ENCODE measurements around the gene APC2.
"Not testable (repeated sequence)": the region's sequence is repeated elsewhere in the genome, so short reads cannot be mapped to it uniquely, and the experiment has no call there.

The APC2 gene

DNA sequence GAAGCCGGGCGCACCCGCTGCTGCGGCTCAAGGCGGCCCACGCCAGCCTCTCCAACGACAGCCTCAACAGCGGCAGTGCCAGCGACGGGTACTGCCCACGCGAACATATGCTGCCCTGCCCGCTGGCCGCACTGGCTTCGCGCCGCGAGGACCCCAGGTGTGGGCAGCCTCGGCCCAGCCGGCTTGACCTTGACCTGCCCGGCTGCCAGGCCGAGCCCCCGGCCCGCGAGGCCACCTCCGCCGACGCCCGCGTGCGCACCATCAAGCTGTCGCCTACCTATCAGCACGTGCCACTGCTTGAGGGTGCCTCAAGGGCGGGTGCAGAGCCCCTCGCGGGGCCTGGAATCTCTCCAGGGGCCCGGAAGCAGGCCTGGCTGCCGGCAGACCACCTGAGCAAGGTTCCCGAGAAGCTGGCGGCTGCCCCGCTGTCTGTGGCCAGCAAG, 16.1 kb downstream of the APC2 start:
- DNase-seq (ENCODE audit: low read depth in 1 of 2, low spot score in 1 of 2) = no peak

DNA sequence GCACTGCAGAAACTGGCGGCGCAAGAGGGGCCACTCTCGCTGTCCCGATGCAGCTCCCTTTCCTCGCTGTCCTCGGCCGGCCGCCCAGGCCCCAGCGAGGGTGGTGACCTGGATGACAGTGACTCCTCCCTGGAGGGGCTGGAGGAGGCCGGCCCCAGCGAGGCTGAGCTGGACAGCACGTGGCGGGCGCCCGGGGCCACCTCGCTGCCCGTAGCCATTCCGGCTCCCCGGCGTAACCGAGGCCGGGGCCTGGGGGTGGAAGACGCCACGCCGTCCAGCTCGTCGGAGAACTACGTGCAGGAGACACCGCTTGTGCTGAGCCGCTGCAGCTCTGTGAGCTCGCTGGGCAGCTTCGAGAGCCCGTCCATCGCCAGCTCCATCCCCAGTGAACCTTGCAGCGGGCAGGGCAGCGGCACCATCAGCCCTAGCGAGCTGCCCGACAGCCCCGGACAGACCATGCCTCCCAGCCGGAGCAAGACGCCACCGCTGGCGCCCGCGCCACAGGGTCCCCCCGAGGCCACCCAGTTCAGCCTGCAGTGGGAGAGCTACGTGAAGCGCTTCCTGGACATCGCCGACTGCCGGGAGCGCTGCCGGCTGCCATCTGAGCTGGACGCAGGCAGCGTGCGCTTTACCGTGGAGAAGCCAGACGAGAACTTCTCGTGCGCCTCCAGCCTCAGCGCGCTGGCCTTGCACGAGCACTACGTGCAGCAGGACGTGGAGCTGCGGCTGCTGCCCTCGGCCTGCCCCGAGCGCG, 16.7 kb downstream of the APC2 start:
- no peak for DNase-seq (ENCODE audit: low read depth in 1 of 2, low spot score in 1 of 2)

DNA sequence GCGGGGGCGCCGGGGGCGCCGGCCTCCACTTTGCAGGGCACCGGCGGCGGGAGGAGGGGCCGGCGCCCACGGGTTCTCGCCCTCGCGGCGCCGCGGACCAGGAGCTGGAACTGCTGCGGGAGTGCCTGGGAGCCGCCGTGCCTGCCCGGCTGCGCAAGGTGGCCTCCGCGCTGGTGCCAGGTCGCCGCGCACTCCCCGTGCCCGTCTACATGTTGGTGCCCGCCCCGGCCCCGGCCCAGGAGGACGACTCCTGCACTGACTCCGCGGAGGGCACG, 17.2 kb downstream of the APC2 start:
- no peak for DNase-seq (ENCODE audit: low read depth in 1 of 2, low spot score in 1 of 2)

DNA sequence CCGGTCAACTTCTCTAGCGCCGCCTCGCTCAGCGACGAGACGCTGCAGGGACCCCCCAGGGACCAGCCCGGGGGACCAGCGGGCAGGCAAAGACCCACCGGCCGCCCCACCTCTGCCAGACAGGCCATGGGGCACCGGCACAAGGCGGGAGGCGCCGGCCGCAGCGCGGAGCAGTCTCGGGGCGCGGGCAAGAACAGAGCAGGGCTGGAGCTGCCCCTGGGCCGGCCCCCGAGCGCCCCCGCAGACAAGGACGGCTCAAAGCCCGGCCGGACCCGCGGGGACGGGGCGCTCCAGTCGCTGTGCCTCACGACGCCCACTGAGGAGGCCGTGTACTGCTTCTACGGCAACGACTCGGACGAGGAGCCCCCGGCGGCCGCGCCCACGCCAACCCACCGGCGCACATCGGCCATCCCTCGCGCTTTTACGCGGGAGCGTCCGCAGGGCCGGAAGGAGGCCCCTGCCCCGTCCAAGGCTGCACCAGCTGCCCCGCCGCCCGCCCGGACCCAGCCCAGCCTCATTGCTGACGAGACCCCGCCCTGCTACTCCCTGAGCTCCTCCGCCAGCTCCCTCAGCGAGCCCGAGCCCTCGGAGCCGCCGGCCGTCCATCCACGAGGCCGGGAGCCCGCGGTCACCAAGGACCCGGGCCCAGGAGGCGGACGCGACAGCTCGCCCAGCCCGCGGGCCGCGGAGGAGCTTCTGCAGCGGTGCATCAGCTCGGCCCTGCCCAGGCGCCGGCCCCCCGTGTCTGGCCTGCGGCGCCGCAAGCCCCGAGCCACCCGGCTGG, 17.8 kb downstream of the APC2 start:
- DNase-seq (ENCODE audit: low read depth in 1 of 2, low spot score in 1 of 2) = no peak

DNA sequence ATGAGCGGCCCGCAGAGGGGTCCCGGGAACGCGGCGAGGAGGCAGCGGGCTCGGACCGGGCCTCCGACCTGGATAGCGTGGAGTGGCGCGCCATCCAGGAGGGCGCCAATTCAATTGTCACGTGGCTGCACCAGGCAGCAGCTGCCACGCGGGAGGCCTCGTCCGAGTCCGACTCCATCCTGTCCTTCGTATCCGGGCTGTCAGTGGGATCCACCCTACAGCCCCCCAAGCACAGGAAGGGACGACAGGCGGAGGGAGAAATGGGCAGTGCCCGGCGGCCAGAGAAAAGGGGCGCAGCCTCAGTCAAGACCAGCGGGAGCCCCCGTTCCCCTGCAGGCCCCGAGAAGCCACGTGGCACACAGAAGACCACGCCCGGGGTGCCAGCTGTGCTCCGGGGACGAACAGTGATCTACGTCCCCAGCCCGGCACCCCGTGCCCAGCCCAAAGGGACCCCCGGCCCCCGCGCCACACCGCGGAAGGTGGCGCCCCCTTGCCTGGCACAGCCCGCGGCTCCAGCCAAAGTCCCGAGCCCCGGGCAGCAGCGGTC, 18.4 kb downstream of the APC2 start:
- no peak for DNase-seq (ENCODE audit: low read depth in 1 of 2, low spot score in 1 of 2)

DNA sequence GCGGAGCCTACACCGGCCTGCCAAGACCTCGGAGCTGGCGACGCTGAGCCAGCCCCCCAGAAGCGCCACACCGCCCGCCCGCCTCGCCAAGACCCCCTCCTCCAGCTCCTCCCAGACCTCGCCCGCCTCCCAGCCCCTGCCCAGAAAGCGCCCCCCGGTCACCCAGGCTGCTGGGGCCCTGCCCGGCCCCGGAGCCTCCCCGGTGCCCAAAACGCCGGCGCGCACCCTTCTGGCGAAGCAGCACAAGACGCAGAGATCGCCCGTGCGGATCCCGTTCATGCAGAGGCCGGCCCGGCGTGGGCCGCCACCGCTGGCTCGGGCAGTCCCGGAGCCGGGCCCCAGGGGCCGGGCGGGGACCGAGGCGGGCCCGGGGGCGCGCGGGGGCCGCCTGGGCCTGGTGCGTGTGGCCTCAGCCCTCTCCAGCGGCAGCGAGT, 18.9 kb downstream of the APC2 start:
- no peak for DNase-seq (ENCODE audit: low read depth in 1 of 2, low spot score in 1 of 2)

DNA sequence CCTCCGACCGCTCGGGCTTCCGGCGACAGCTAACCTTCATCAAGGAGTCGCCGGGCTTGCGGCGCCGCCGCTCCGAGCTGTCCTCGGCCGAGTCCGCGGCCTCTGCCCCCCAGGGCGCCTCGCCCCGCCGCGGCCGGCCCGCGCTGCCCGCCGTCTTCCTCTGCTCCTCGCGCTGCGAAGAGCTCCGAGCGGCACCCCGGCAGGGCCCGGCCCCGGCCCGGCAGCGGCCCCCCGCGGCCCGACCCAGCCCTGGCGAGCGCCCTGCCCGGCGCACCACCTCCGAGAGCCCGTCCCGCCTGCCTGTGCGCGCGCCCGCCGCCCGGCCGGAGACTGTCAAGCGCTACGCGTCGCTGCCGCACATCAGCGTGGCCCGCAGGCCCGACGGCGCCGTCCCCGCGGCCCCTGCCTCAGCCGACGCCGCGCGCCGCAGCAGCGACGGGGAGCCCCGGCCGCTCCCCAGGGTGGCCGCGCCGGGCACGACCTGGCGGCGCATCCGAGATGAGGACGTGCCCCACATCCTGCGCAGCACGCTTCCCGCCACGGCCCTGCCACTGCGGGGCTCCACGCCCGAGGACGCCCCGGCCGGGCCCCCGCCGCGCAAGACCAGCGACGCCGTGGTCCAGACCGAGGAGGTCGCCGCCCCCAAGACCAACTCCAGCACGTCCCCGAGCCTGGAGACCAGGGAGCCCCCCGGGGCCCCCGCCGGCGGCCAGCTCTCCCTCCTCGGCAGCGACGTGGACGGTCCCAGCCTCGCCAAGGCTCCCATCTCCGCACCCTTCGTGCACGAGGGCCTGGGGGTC, 19.5 kb downstream of the APC2 start:
- DNase-seq (ENCODE audit: low read depth in 1 of 2, low spot score in 1 of 2) = no peak

DNA sequence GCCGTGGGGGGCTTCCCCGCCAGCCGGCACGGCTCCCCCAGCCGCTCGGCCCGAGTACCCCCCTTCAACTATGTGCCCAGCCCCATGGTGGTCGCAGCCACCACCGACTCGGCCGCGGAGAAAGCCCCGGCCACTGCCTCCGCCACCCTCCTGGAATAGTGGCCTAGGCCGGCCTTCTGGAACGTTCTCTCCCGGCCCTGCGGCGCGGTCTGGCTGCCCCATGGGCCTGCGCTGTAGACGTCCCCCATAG, 20.1 kb downstream of the APC2 start:
- DNase-seq (ENCODE audit: low read depth in 1 of 2, low spot score in 1 of 2) = no peak

DNA sequence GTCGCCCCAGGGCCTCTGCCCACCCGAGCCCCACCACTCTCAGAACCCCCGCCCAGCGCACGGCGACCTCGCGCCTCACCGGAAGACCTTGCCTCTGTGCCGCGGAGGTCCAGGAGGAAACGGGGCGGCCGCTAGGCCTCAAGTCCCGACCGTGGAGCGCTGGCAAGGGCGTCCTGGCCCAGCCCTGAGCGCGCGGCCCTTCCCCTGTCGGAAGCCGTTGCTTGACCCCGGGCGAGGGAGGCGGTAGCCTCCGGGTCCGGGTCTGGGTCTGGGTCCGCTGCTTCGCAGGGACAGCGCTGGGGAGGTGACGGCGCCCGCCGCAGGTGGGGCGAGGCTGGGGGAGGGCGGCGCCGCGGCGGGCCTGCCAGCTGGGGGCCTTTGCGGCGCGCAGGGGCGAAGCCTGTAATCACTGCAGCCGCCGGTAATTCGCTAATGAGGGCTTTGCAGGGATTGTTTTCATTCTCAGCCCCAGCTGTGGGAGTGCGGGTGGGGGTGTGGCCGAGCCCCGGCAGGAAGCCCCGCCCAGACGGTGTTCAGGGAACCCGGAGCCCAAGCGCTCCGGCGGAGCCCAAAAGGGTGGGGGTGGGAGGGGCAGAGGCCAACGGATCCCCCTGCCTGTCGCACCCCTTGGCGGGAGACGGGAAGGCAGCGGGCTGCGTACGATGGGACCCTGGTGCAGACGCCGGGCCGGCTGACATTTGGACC, 20.5 kb downstream of the APC2 start:
- DNase-seq (ENCODE audit: low read depth in 1 of 2, low spot score in 1 of 2) = peak; percentile 52 to 59

DNA sequence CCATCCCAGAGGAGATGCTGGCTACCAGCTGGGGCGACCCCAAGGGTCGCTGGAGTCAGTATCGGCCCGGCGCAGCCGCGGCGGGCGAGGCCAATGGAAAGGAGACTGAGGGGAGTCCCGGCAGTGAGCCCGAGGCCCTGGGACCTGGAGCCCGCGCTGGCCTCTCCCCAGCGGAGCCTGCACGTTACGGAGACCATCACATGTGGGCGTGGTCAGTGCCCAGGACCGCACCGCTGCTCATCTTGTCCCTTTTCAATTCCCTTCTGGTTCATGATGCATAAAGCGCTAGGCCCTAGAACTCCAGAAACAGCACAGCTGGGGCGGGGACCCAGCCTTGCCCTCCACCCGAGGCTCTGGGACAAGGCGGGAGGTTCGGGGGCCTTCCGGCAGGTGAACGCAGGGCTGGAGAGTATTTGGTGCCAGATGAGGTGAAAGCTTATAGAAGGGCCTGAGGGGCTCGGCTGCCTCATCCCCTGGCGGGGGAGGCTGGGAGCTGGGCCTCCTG, 21.1 kb downstream of the APC2 start:
- DNase-seq (ENCODE audit: low read depth in 1 of 2, low spot score in 1 of 2) = no peak

DNA sequence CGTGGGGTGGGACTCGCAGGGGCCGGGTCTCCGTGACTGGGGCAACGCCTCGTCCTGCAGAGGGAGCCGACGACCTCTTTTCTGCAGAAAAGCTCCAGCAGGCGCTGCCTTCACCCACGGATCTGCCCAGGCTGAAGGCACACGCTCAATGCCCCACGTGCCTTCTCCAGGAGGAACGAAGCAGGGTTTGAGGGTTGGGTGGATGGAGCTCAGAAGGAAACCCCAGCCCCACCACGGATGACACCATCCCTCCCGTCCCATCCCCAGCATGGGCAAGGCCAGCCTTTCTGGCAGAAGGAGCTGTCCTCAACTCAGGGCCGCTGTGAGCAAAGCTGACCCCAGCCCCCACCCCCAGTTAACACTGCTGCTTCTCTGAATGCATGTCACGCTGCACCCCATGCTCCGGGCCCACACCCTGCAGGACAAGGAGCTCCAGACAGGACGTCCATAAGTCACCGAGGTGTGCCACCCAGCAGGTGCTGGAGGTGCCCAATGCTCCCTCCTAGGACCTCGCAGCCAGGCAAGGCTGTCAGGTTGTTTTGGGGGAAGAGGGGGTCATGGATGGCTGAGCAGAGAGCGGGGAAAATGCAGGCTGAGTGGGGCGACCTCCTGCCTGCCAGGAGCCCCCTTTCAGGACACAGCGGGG, 21.7 kb downstream of the APC2 start:
- no peak for DNase-seq (ENCODE audit: low read depth in 1 of 2, low spot score in 1 of 2)

DNA sequence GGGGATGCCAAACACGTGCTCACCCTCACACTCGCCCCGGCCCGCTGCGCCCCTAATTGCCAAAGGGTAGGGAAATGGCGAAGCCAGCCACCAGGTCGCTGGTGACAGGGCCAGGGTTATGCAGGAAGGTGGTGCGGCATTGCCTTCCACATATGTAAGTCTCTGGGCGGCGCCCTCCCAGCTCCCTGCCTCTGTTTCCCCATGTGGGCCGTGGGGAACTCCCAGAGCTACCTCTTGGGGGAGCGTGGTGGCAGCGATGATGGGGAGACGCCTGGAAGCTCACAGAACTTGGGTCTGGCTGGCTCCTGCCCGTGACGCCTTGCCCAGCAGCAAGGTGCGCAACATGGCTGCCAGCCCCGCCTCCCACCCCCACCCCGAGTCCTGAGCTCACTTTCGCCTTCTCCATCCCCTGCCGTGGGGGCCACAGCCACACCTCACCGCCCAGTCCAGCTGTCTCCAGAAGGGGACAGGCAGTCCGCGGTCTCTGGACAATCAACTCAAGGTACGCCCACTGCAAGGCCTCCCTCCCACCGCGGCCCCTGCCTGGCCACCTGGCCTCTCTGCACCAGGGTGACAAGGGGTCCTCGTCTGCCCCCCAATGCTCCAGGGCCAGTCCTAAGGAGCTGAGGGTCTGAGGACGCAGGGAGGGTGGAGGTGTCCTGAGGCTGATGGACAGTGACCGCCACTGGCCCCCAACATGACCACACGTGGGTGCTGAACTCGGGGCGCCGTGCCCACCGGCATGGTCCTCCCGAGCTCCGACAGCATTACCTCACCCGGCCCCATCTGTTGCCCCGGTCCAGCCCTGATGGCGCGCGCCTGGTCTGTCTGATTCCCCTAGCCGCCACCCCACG, 22.5 kb downstream of the APC2 start:
- no peak for DNase-seq (ENCODE audit: low read depth in 1 of 2, low spot score in 1 of 2)

DNA sequence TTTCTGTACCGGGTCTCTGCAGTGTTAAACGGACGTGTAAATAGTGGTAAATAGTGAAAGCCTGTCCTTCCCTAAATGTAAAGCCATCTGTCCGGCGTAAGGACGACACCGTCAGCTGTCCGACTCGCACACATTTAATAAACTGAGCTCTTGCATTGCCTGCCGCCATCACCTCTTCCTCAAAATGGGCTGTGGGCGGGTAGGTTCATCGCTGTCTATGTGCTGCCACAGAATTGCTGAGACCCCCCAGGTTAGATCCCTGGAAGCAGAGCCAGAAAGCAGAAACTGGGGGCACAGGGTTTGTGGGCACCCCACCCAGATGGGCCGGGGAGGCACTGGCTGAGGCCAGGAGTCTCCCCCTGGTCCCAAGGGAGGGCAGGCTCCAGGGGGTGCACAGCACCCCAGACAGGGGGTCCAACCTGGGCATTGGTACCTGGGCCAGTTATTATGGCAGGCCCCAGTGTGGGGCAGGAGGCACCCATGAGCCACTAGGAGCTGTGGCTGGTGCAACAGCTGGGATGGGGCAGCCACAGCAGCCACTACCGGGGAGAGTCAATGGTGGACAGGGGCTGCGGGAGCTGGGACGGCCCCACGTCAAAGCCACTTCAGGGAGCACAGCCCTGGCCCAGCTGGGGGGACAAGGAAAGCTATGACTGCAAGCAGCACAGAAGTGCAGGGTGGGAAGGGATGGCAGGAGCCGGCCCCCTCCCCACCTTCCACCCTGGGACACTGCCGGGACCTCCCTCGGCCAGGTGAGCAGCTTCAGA, 23.3 kb downstream of the APC2 start:
- no peak for DNase-seq (ENCODE audit: low read depth in 1 of 2, low spot score in 1 of 2)

DNA sequence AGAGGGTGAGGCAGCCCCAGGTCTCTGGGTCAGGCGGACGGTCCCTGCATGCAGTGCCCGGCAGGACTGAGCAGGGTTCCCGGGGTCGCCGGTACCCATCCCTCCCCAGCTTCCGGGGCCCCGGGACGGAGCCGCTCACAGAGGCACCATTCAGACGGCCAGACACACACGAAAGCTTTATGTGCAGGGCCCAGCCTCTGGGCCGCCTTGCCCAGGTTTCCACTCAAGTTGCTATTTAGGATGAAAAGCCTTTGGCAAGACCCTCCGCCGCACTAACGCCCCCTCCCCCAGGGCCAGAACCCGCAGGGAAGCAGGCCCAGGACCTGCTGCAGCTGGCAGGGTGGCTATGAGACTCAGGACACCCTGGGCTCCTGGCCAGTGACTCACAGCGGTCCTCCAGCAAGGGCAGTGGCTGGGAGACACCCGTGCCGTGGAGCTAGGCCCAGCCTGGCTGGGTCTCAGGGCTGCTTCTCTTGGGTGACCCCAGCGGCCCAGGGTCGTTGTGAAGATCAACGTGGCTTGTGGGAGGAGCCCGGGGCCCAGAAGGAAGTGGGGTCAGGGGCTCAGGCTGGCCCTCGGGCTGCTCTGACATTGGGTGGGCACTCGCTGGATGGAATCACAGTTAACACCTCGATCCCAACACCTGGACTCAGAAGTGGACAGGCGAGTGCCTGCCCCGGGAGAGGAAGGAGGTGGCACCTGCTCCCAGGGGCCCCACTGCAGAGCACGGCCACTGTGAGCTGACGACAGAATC, 24.3 kb downstream of the APC2 start:
- DNase-seq (ENCODE audit: low read depth in 1 of 2, low spot score in 1 of 2) = no peak

DNA sequence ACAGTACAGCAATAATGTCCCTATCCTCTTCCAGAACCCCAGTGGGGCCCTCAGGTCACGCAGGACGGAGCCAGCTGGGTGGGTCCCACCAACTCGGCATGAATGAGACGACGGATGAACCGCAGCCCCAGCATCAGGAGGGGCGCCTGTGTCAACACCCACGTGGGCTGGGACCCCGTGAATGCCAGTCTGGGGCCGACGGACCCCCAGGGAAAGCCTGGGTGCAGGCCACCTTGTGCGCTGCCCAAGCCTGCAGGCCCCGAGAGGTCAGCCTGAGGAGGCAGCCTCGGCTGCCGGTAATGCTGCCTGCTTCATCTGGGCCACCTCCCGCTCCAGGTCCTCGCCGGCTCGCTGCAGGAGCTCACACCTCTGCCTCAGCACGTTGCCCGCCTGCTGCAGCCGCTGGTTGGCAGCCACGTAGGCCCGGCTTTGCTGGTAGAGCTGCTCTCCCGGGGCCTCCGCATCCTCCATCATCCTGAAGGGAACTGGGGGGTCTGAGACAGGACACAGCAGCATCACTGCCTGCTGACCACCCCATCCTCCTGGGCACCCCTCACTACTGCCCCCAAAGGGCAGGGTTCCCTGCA, 24.9 kb downstream of the APC2 start:
- no peak for DNase-seq (ENCODE audit: low read depth in 1 of 2, low spot score in 1 of 2)

DNA sequence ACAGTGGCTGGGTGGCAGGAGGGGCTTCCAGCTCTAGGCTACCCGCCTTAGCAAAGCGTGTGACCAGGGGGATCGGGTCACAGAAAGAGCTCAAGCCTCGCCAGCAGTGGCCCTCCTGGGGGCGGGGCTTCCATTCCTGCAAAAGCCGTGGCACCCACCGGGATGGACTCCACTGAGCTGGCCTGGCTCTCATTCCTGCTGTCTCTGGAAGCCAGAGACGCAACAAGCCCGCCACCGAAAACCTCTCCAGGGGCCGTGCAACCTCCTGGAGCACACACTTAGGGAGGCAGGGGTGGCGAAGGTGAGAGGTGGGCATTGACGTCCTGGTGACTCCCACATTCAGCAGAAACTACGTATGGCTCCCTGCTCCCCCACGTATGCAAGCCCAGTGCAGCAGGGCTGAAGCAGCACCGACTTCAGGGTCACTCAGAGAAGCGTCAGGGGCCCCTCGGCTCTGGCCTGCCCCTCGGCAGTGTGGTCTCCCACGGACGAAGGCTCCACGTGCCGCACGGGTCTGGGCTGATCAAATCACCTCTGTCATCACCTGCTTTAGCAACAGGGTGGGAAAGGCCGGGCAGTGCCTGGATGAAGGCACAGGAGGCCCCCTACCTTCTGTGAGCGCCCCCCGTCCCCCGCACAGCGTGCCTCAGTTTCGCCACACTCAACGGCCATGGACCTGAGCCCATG, 26.0 kb downstream of the APC2 start:
- no peak for DNase-seq (ENCODE audit: low read depth in 1 of 2, low spot score in 1 of 2)

DNA sequence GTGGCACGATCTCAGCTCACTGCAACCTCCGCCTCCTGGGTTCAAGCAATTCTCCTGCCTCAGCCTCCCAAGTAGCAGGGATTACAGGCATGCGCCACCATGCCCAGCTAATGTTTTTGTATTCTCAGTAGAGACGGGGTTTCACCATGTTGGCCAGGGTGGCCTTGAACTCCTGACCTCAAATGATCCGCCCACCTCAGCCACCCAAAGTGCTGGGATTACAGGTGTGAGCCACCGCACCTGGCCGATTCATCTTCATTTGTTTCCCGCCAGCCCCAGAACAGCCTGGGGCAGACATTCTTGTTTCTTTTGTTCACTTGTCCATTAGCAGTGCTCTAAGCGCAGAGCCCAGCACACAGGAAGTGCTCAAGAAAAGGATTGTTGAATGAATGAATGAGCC, 27.1 kb downstream of the APC2 start:
- not testable (repeated sequence) for DNase-seq (ENCODE audit: low read depth in 1 of 2, low spot score in 1 of 2)
